HG02798 (cell line): ENCODE data around the gene HEMK1.
A peak's percentile ranks its signal among the peaks of the same experiment; 100 is the strongest.

ENCODE experiments used
- ATAC-seq: cut with Tn5 transposase; IDR thresholded peaks from one replicate; pipeline ENCODE4 v1.9.1; 2021; ENCODE audit warnings: mild to moderate bottlenecking; ENCODE audit not compliant: unreplicated experiment, poor library complexity

The HEMK1 gene

GRCh38 chr3:50599115-50599715 is 29.9 kb downstream of the HEMK1 start:
- ATAC-seq, result no peak

- no peak for ATAC-seq
Observed at GRCh38 chr3:50599716-50600118, 30.4 kb downstream of the HEMK1 start.

- no peak for ATAC-seq
Observed at GRCh38 chr3:50600141-50600753, 30.9 kb downstream of the HEMK1 start.

- peak; percentile 64 for ATAC-seq
Observed at GRCh38 chr3:50600841-50601591, 31.7 kb downstream of the HEMK1 start.

GRCh38 chr3:50602595-50603191 is 33.4 kb downstream of the HEMK1 start:
- no peak for ATAC-seq

- no peak for ATAC-seq
Observed at GRCh38 chr3:50603261-50604109, 34.2 kb downstream of the HEMK1 start.

GRCh38 chr3:50604110-50604621 is 34.8 kb downstream of the HEMK1 start:
- ATAC-seq, result no peak

GRCh38 chr3:50604628-50605588 is 35.6 kb downstream of the HEMK1 start:
- ATAC-seq, result no peak

- ATAC-seq, result no peak
Observed at GRCh38 chr3:50605901-50606326, 36.6 kb downstream of the HEMK1 start.

GRCh38 chr3:50606596-50606995 is 37.3 kb downstream of the HEMK1 start:
- ATAC-seq, result no peak

- no peak for ATAC-seq
Observed at GRCh38 chr3:50607271-50608091, 38.2 kb downstream of the HEMK1 start.

GRCh38 chr3:50608278-50608677 is 39.0 kb downstream of the HEMK1 start:
- no peak for ATAC-seq

GRCh38 chr3:50609071-50609762 is 39.9 kb downstream of the HEMK1 start:
- no peak for ATAC-seq

- no peak for ATAC-seq
Observed at GRCh38 chr3:50609763-50610085, 40.4 kb downstream of the HEMK1 start.

GRCh38 chr3:50610181-50610971 is 41.1 kb downstream of the HEMK1 start:
- ATAC-seq, result no peak

- ATAC-seq, result no peak
Observed at GRCh38 chr3:50610992-50611463, 41.7 kb downstream of the HEMK1 start.
